ENCODE results near the gene HSF2BP.

DNA sequence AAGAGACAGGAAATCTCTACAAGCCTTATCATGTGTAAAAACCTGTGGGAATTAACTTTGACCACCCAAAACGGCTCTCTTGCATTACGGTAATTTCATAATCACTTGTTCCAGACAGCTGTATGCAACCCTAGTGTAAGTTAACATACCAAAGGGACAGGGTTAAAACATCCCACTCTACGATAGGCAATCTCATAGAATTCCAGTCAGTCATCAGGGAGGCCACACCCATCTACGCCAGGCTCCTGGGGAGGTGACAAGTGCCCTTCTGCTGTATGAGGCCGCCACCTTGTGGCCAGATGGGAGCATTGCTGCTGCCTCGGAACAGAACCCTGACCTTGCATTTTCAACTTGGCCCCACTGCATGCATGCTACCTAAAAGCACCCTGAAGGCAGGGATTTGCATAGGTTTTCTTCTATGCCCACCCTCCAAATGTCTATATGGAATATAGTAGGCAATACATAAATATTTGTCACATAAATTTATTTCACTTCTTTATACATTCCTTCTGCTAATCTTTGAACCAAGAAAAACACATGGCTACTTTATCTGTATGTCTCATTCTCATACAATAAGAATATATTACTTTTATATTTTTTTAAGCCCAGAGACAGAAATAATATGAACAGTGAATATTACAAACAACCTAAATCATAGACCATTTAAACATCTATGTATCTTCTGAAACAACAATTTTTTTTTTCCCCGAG is 12.6 kb downstream of the HSF2BP start:
- TF ChIP-seq, protein P1, sequence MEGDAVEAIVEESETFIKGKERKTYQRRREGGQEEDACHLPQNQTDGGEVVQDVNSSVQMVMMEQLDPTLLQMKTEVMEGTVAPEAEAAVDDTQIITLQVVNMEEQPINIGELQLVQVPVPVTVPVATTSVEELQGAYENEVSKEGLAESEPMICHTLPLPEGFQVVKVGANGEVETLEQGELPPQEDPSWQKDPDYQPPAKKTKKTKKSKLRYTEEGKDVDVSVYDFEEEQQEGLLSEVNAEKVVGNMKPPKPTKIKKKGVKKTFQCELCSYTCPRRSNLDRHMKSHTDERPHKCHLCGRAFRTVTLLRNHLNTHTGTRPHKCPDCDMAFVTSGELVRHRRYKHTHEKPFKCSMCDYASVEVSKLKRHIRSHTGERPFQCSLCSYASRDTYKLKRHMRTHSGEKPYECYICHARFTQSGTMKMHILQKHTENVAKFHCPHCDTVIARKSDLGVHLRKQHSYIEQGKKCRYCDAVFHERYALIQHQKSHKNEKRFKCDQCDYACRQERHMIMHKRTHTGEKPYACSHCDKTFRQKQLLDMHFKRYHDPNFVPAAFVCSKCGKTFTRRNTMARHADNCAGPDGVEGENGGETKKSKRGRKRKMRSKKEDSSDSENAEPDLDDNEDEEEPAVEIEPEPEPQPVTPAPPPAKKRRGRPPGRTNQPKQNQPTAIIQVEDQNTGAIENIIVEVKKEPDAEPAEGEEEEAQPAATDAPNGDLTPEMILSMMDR (IDR thresholded peaks at IDR 0.05) = peak in 5 of 7 experiments; percentile 99 to 100 (median 100)
- peak; percentile 41 to 91 (median 56) for TF ChIP-seq POLR2AphosphoS5 (IDR thresholded peaks at IDR 0.05)

Measured in stomach (tissue), 4 donors.